ENCODE data around the gene TMEM63B.
"Not testable (repeated sequence)": the region's sequence is repeated elsewhere in the genome, so short reads cannot be mapped to it uniquely, and the experiment has no call there.

The TMEM63B gene

GRCh38 chr6:44117397-44118128 is 9.8 kb upstream of the TMEM63B start:
- no peak for DNase-seq (ENCODE audit: low spot score)

- peak; percentile 37 for DNase-seq (ENCODE audit: low spot score)
Observed at GRCh38 chr6:44119704-44120262, 7.6 kb upstream of the TMEM63B start.

DNA sequence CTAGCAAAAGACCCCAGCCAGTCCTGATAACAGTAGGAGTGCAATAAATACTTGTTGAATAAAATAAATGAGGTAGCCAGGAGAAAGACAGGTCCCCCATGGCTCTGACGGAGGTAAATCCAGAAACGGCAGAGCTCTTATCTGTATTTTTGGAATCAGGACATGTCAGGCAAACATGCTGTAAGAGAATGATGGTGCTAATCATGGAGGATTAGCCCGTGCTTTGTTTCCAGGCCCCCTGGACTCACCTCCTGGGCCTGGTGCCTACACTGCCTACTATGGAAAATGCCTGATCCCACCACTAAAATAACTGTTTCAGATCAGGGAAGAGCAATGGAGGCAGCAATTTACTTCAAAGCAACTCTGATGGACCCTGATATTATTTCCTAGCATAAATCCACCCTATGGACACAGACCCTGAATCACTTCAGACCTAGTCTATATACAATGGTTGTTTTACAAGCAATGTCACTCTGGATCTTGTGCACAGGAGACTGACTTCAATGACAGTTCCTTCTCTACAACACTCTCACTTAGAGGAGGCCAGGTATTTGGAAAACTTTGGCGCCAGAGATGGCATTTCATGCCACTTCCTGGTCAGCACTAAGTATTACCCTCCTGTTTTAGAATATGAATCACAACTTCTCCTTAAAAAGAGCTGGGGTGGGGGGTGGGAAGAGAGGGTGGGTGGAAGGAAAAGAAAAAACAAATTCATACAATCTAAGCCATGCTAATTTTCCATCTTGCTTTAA is 6.5 kb upstream of the TMEM63B start:
- DNase-seq (ENCODE audit: low spot score) = no peak

DNA sequence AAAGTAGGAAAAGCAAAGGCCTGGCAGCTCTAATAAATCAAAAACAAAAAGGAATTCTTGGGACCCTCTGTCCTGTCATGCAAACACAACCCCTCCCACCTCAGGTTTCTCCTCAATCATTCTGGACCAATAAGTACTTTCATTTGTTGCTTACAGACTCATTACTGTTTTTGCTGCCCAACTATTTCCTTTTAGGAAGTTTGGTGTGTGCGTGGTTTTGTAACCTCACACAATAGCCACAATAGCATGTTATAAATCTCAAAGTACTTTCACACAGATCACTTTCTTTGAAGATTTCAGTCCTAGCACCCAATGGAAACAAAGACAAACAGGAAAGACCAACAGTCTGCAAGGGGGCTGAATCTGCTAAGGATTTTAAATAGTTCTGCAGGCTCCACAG is 4.6 kb upstream of the TMEM63B start:
- DNase-seq (ENCODE audit: low spot score) = no peak

DNA sequence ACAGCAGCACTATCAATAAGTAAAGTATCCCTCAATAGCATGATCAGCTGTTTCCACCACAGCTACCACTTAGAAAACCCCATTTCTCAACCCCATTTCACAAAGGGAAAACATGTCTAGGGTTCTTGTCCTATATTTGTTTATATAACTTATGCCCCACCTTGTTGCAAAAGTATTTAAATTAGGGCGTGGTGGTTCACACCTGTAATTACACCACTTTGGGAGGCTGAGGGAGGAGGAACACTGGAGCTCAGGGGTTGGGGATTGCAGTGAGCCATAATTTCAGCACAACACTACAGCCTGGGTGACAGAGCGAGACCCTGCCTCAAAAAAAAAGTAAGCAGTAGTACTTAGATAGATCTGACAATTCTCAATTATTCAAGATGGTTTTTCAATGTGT is 3.8 kb upstream of the TMEM63B start:
- DNase-seq (ENCODE audit: low spot score) = no peak

DNA sequence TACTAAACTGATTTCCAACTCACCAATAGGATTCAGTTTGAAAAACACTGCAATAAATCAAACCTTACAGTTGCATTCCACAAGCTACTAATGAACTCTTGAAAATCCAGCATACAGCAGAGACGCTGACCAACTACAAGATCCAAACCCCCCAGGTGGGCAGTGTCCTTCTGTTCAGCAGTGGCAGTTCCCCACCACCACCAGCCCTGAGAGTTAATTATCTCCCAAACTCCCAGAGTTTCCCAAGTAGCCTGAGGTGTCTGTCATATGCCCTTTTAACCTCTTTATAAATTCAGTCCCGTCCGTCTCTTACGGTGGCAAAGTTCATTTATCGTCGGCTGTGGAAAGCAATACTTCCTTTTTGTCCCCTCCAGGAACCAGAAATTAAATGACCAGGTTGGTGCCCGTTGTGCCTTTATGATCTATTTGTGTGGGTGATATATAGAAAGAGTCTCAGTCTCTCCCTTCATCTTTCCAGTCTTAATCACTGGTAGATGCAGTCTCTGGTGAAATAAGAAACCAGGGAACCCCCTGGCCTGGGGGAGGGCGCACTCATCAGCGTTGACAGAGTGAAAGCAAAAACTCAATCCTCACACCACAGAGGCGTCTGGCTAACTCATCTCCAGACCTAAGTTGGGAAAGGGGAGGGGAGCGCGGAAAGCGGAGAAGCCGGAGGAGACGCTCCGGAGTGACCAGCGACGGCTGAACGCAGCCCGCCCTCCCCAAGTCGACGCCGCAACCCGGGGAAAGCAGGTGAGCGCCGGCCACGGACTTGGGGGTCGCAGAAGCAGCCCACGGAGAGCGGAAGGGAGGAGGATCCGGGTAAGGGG is 819 bp upstream of the TMEM63B start:
- no peak for DNase-seq (ENCODE audit: low spot score)

DNA sequence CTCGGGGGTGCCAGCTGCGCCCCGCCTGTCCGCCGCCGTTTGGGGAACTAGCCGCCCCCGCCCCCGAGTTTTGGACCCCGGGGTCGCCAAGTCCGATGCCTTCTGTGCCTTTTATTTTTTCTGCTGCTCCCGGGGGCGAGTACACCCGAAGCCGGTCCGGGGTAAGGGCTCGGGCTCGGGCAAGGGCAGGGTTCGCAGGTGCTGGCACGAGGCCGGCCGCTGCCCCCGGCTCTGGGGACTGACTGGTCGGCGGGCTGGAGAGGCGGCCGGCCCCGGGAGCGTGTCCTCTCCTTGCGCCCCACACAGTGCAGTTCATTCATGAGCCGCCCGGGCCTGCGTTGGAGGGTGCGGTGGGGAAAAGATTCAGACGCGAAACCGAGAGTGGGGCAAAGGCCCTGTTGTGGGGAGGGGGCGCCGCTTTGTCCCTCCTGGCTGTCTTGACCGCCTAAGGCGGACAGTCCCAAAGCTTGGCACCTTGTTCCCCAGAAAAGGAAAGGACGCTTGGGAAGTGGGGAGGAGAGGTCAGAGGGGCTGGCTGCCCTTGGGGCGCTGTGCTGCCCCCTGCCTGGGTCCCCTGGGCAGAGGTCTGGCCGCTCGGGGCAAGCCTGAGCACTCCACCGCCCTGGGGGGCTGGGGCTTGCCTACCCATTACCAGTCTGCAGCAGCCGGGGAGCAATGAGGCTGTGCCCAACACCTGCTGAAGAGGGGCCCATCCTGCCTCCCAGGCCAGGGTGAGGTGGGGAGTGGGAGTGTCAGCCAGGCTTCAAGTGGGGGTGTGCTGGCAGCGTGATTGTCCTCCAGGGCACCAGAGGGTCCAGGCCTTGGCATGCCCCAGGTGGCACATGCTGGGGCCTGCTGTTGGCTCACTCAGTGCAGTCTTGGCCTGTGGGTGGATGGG is 915 bp downstream of the TMEM63B start:
- no peak for DNase-seq (ENCODE audit: low spot score)

DNA sequence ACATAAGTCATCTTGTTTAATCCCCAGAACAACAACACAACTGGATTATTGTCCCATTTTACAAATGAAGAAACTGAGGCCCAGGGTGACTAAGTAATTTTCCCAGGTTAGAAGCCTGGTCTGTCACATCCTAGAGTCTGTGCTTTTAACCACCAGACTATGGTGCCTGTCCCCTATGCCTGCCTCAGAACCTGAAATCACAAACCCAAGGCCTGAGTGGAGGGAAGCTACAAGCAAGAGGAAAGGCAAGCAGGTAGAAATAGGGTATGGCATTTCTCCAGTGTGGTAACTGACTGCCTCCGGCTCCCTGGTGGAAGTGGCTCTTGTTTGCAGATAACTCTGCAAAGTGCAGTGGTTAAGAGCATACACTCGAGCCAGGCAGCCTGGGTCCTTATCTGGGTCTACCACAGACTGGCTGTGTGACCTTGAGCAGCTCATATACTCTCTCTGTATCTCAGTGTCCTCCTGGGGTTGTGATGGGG is 2.5 kb downstream of the TMEM63B start:
- no peak for DNase-seq (ENCODE audit: low spot score)

- DNase-seq (ENCODE audit: low spot score) = no peak
Observed at GRCh38 chr6:44131892-44132291, 4.5 kb downstream of the TMEM63B start.

DNA sequence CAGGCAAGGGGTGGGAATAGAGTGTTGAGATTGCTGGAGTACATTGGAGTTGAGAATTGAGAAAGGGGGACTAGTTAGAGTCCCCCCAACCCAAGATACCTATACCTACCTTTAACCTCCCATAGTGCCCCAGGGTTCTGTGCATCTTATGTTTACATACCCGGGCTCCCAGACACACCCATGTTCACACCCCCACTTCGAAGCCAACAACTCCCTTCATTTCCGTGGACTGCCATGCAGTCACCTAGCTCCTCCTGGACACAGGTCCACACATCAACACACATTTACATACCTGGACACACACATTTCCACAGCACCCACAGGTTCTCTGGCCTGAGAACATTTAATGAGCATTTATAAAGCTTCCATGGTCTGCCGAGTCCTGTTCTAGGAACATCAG is 5.1 kb downstream of the TMEM63B start:
- no peak for DNase-seq (ENCODE audit: low spot score)

DNA sequence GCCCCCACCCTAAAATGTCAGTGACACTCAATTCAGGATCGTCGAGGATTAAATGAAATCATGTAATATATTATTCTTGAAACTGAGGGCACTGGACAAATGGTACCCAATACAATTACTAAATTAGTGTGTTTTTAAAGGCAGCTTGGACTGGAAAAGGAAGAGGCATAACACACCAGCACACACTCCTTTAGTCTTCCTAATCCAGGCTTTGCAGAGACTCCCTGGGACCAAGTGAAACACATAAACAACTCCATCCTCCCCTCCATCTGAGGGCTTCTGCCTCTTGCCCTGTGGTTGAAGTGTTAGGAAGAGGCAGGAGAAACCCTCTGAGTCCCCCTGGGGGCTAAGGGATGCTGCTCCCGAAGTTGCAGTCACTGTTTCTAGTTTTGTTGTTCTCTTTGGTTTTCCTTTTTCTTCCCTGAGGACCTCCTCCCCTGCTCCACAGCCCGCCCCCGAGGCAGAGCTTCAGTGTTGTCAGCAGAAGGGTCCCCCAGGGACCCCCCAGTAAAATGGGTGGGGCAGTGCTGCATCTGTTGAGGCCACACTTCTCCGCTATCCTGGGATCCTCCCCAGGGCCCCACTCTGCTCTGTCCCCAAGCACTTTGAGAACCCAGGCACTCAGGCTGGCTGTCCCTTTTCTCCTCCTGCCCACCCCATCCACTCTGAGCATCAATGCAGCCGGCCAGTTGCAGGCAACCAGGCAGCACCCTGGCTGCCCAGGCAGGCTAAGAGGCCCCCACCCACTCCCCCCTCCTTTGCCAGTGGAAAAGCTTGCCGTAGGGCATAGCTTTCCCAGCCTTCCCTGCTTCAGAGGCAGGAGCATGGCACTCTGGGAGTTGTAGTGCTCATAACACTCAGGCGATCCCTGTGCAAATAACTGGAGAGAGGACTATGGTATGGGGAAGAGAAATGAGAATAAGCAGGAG is 5.9 kb downstream of the TMEM63B start:
- peak; percentile 64 for DNase-seq (ENCODE audit: low spot score)

- no peak for DNase-seq (ENCODE audit: low spot score)
Observed at GRCh38 chr6:44133981-44134711, 6.8 kb downstream of the TMEM63B start.

DNA sequence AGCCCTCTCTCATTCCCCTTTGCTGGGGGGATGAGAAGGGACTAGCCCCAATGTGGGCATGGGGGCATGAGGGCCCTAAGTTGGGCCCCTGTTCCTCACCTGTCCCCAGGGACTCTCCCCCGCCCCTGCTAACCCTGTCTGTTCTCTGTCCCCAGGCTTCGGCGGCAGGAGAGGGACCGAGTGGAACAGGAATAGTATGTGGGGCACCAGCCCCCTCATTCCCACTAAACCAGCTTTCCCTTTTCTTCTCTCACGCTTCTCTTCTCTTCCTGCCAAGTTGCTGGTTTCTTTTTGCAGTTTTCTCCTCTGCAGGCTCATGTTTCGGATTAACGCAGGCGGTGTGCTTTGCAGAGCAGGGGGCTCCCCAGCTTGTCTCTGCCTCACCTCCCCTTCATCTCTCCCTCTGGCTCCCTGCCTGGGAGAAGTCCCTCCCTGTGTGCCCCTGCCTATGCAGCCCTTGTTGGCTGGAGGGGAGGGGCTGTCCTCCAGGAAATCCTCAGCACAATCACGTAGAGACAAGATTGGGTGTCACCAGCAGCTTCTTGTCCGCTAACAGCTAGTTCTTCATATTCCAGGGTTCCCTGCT is 7.9 kb downstream of the TMEM63B start:
- peak; percentile 42 for DNase-seq (ENCODE audit: low spot score)

- no peak for DNase-seq (ENCODE audit: low spot score)
Observed at GRCh38 chr6:44135875-44136274, 8.5 kb downstream of the TMEM63B start.

GRCh38 chr6:44138717-44139350 is 11.5 kb downstream of the TMEM63B start:
- no peak for DNase-seq (ENCODE audit: low spot score)

- DNase-seq (ENCODE audit: low spot score) = no peak
Observed at GRCh38 chr6:44139351-44139743, 12.0 kb downstream of the TMEM63B start.

GRCh38 chr6:44142835-44143234 is 15.5 kb downstream of the TMEM63B start:
- no peak for DNase-seq (ENCODE audit: low spot score)

DNA sequence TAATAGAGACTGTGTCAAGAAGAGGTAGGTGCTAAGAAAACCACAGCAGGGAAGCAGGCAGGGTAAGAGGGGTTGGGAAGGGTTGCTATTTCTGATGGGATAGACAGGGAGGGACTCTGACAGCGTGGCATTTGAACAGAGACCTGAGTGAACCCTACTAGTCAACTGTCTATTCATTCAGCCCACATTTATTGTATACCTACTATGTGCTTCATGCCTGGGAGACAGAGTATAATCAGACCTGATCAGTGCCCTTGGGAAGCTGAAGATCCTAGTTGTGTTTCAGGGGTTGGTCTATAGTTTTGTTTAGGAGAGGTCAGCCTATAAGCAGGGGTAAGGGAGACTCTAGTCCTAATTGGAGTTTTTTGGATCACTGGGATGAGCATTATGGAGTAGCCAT is 16.4 kb downstream of the TMEM63B start:
- no peak for DNase-seq (ENCODE audit: low spot score)

DNA sequence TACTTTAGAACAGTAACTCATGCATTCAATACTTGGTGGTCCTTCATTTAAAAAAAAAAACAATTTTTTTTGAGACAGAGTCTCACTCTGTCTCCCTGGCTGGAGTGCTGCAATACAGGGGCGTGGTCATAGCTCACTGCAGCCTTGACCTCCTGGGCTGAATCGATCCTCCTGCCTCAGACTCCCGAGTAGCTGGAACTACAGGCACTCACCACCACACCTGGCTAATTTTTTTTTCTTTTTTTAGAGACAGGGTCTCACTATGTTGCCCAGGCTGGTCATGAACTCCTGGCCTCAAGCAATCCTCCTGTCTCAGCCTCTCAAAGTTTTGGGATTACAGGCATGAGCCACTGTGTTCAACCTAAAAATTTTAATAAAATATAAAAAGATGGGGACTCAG is 17.2 kb downstream of the TMEM63B start:
- not testable (repeated sequence) for DNase-seq (ENCODE audit: low spot score)

All from putamen (tissue), 1 donor.